HG03135 (cell line): ENCODE data around the gene PLXDC2.
"Not testable (repeated sequence)": the region's sequence is repeated elsewhere in the genome, so short reads cannot be mapped to it uniquely, and the experiment has no call there.

ENCODE experiments used
- ATAC-seq: cut with Tn5 transposase; IDR thresholded peaks from one replicate; pipeline ENCODE4 v1.9.1; 2021; ENCODE audit warnings: mild to moderate bottlenecking, moderate library complexity; ENCODE audit not compliant: unreplicated experiment

Gene PLXDC2

GRCh38 chr10:19816411-19817230 is at the start of gene PLXDC2:
PLXDC2 (plus strand) TSS chr10:19816432.
- ATAC-seq = no peak

GRCh38 chr10:19767876-19768275 is 48.4 kb upstream of the PLXDC2 start:
- no peak for ATAC-seq

DNA sequence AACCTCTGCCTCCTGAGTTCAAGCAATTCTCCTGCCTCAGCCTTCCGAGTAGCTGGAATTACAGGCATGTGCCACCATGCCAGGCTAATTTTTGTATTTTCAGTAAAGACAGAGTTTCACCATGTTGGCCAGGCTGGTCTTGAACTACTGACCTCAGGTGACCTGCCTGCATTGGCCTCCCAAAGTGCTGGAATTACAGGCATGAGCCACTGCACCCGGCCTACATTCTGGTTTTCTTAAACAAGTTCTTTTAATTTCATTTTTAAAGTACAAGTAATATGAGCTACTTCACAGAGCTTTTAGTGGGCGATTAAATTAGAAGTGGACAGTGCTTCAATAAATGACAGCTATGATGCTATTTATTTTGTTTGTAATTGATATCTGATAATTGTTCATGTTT is 46.4 kb upstream of the PLXDC2 start:
- not testable (repeated sequence) for ATAC-seq

GRCh38 chr10:19772972-19773371 is 43.3 kb upstream of the PLXDC2 start:
- ATAC-seq = no peak

- no peak for ATAC-seq
Observed at GRCh38 chr10:19775296-19775695, 40.9 kb upstream of the PLXDC2 start.

- ATAC-seq = no peak
Observed at GRCh38 chr10:19777806-19778205, 38.4 kb upstream of the PLXDC2 start.

- no peak for ATAC-seq
Observed at GRCh38 chr10:19778996-19779395, 37.2 kb upstream of the PLXDC2 start.

- no peak for ATAC-seq
Observed at GRCh38 chr10:19782430-19783089, 33.7 kb upstream of the PLXDC2 start.

GRCh38 chr10:19783721-19784120 is 32.5 kb upstream of the PLXDC2 start:
- no peak for ATAC-seq

DNA sequence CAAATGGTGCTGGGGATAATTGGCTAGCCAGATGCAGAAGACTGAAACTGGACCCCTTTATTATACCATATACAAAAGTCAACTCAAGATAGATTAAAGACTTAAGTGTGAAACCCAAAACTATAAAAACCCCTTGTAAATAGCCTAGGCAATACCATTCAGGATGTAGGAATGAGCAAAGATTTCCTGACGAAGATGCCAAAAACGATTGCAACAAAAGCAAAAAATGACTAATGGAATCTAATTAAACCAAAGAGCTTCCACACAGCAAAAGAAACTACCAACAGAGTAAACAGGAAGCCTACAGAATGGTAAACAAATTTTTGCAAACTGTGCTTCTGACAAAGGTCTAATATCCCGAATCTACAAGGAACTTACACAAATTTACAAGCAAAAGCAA is 30.9 kb upstream of the PLXDC2 start:
- no peak for ATAC-seq

- ATAC-seq = peak; percentile 55
Observed at GRCh38 chr10:19788075-19788686, 28.1 kb upstream of the PLXDC2 start.

DNA sequence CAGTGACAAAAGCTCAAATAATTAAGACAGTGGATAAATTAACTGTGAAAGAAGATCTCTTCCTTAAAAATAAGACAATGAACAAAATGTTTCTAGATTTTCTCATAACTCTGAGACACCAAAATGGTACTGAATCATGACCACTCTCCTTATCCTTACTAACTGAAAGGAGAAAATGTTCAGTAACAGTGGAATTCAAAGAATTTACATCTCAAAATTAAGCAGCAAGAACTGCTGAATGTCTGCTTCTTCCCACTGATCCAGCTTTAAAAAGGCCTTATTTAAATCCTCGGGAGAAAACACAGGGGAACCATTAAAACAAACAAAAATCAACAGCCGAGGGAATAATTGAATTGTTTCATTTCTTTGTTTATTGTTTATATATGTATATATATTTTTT is 27.3 kb upstream of the PLXDC2 start:
- ATAC-seq = no peak

GRCh38 chr10:19789607-19790006 is 26.6 kb upstream of the PLXDC2 start:
- no peak for ATAC-seq

GRCh38 chr10:19791032-19791431 is 25.2 kb upstream of the PLXDC2 start:
- no peak for ATAC-seq

DNA sequence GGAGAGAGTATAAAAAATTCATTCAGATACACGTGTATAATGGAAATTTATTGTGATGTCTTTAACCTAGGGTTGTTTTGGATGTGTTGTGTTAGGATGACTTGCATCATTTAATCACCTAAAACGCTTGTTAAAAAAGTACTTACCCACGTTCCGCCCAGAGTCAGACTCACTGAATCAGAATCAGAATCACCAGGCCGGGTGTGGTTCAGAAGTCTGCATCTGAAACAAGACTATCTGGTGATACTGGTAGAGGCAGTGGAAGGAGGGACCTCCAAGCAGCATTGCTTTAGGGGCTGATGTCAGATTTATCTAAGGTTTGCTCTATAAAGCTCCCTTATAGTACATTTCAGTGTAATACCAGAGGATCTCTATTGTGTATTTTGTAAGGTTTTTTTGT is 20.5 kb upstream of the PLXDC2 start:
- ATAC-seq = no peak

GRCh38 chr10:19800161-19800560 is 16.1 kb upstream of the PLXDC2 start:
- ATAC-seq = no peak

DNA sequence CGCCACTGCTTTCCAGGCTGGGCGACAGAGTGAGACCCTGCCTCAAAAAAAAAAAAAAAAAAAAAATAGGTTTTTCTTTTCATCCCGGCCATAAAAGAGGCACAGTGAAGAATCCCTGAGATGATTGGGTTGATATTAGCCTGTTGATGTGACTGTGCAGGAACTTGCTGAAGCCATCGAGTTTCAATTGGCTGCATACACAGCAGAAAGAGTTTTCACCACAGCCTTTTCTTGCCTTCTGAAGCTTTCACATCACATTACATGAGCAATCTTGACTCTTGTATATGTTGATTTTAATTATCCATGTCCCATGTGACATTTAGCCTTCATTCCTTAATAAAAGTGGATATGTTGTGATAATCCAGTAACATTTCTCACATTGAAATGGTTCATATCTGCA is 14.9 kb upstream of the PLXDC2 start:
- no peak for ATAC-seq

DNA sequence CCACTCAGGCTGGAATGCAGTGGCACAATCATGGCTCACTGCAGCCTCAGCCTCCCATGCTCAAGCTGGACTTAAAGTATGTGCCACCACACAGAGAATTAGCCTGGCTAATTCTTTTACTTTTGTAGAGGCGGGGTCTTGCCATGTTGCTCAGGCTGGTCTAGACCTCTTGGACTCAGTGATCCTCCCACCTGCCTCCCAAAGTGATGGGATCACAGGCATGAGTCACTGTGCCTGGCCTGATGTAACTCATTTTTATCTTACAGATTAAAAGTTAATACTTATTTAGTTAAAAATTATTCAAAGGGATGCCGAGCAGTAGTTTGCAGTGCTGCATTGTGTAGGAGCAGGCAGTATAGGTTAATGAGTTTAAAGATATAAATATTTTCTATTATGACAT is 12.6 kb upstream of the PLXDC2 start:
- no peak for ATAC-seq

DNA sequence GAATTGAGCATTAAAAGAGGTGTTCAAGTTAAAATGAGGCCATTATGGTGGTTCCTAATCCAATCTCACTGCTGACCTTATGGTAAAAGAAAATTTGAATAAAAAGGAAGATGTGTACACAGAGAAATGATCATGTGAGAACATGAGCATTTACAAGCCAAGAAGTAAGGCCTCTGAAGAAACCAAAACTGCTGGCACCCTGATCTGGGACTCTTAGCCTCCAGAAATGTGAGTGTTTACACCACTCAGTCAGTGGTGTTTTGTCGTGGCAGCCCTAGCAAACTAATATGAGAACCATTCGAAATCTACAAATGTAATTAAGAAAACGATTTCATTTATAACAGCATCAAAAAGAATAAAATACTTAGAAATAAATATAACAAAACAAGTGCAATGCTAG is 6.8 kb upstream of the PLXDC2 start:
- ATAC-seq = no peak

GRCh38 chr10:19811540-19811939 is 4.7 kb upstream of the PLXDC2 start:
- no peak for ATAC-seq

DNA sequence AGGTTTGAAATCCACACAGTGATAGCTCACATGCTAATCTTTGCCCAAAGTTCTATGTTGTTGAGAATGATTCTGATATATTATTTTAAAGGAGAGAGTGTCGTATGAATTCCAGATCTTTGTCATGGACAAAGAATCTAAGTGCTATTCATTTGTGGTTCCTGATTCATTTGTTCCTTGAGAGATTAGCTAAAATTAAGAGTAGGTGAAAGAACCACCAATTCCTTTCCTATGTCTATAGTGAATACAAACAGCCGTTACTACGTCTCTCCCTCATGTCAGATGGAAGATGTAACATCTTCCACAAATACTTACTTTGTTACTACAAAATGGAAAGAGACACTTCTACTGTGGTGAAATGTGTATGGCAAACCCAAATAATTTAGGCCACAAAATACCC is 3.3 kb upstream of the PLXDC2 start:
- no peak for ATAC-seq
